A549 treated with GW870086 at 1 μM for 4 hours (cell line): ENCODE results near the gene PTCH2. TPM values are rescaled to one million over a fixed set of nuclear protein-coding genes. Genes with fewer than 3 reads are reported as not detected.

Experiments
- total RNA-seq: library from RNA; stranded (reverse); fragments of 200-300 nt; extraction: Qiagen RNA extraction; gene quantifications from 5 replicates; pipeline ENCODE4 v1.2.3, GENCODE V29; 2022; ENCODE audit warnings: low read depth

PTCH2 gene, protein sequence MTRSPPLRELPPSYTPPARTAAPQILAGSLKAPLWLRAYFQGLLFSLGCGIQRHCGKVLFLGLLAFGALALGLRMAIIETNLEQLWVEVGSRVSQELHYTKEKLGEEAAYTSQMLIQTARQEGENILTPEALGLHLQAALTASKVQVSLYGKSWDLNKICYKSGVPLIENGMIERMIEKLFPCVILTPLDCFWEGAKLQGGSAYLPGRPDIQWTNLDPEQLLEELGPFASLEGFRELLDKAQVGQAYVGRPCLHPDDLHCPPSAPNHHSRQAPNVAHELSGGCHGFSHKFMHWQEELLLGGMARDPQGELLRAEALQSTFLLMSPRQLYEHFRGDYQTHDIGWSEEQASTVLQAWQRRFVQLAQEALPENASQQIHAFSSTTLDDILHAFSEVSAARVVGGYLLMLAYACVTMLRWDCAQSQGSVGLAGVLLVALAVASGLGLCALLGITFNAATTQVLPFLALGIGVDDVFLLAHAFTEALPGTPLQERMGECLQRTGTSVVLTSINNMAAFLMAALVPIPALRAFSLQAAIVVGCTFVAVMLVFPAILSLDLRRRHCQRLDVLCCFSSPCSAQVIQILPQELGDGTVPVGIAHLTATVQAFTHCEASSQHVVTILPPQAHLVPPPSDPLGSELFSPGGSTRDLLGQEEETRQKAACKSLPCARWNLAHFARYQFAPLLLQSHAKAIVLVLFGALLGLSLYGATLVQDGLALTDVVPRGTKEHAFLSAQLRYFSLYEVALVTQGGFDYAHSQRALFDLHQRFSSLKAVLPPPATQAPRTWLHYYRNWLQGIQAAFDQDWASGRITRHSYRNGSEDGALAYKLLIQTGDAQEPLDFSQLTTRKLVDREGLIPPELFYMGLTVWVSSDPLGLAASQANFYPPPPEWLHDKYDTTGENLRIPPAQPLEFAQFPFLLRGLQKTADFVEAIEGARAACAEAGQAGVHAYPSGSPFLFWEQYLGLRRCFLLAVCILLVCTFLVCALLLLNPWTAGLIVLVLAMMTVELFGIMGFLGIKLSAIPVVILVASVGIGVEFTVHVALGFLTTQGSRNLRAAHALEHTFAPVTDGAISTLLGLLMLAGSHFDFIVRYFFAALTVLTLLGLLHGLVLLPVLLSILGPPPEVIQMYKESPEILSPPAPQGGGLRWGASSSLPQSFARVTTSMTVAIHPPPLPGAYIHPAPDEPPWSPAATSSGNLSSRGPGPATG
- total RNA-seq = 0.15 to 0.25 TPM (median 0.19 TPM) in 5 replicates

DNA sequence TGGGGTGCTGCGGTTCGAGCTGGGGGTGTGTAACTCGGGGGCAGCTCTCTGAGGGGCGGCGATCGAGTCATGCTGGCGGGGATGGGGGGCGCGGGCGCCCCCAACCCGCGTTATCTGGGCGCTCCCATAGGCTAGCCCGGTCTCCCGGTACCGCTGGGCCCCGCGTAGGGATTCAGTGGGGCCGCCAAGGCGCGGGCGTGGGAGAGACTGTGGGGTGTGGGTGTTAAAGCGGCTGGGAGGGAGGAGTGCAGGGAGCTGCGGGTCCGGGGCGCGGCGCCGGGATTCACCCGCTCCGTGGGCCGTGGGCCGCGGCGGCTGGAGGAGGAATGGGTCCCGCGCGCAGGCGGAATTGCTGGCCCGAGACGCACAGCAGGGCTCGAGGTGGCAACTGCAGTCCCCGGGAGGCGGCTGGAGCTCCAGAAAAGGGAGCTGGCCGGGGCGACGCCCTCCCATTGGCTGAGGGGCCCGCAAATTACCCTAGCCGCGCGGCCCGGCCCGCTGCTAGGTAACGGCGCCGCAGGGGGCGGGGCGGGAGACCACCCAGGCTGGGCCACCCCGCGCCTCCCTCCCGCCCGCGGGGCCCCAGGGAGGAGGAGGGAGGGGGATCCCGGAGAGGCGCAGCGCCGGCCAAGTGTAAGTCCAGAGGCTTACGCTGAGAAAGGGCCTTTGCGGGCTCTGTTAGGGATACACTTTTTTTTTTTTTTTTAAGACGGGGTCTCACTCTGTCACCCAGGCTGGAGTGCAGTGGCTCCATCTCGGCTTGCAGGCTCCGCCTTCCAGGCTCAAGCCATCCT, at the start of gene PTCH2:
TSS of gene PTCH2 (minus strand) at position 392 of the 794 bp plus-strand sequence. CDS start at position 71, 321 bp downstream.

DNA sequence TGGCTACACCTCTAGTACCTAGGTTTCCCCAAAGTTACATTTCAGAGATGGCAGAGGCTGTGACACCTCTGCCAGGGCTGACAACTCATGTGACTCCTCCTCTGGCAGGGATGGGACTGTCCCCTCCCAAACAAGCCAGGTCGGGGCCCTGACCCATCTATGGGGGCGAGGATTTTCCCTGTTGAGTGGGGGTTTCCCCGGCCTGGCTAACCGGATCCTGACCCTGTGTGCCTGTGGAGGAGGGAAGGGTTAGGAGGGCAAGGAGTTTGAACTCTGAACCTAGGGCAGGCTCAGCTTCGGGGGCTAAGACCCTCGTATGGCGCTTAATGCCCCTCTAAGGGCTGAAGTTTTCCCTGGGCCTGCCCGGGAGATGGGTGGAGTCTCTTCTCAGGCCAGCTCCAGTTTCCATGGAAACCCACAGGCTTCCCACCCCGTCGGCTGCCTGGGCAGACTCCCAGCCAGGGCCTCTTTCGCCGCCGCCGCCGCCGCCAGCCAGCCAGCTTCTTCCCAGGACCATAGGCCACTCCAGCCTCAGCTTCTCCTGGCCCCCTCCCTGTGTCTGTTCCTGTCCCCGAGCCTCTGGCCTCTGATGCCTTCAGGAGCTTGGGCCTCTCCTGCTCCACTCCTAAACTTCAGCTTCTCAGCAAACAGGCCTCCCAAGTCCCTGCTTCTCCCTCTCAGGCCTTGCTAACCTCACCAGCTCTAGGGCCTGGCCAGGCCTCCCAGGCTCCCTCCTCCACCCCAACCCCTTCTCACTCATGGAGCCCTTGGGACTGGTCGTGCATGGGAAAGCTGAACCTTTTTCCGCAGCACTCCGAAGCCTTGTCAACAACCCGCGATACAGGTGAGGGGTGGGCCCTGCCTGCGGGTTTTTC, 34.8 kb downstream of the PTCH2 start, which contains the start of gene BTBD19:
TSS of gene BTBD19 (plus strand) at position 461 of the 875 bp plus-strand sequence. CDS start at position 759, 298 bp downstream.

DNA sequence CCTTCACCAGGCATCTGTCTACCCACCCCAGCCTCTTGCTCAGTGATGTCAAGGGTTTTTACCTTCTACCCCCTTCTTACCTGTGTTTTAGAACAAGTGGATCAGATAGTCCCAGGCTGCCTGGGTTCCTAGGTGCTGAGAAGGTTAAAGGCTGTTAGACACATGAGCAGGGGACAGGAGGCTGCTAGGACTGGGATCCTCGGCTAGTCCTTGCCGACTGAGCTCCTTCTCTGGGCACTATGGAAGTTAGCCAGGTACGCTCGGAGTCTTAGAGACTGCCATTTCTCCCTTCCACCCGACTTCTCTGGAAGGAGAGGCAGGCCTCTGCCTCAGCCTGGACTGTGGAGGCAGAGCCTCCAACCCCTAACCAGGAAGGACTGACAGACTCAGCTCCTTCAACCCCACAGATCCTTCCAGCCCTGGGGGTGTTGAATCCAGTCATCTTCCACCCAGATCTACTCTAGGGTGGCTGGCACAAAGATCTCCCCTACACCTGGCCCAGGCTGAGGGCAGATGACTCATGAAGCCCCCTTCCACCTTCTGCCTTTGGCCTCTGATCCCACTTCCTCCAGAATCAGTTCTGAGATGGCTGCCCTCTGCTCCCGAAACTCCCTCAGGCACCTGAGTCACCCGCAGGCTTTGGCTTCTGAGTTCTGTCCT, 36.2 kb downstream of the PTCH2 start, which contains the start of gene DYNLT4:
TSS of gene DYNLT4 (minus strand) at position 648 of the 660 bp plus-strand sequence. CDS start 683 bp downstream, outside the sequence.

DNA sequence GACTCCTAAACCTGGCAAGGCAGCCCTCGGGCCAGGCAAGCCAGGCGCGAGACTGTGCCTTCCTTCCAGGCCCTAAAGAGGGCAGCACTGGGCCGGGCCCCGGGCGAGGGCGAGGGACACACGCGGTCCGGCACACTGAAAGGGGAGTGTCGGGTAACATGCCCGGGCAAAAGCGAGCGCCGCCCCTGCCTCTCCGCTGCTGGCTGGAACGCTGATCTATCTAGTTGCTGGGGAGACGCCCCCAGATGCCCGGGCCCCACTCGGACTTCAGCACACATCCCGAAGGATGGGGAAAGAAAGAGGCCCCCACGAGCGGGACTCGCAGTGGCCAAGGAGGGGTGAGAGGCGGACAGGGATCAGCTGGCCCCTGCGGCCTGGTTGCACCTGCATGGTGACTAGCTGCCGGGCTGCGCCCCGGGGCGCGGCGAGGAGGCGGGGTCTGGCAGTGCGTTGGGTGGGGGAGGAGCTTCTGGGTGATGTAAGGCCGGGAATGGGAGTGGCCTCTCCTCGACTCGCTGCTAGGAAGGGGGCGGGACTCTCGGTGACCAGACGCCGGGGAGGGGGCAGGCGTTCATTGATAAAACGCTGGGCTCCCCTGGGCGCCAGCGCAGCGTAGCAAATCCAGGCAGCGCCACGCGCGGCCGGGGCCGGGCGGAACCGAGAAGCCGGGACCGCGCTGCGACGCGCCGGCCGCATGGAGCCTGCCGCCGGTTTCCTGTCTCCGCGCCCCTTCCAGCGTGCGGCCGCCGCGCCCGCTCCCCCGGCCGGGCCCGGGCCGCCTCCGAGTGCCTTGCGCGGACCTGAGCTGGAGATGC, 43.1 kb downstream of the PTCH2 start, which contains the start of gene PLK3:
TSS of gene PLK3 (plus strand) at position 608 of the 815 bp plus-strand sequence. CDS start at position 695, 87 bp downstream.

DNA sequence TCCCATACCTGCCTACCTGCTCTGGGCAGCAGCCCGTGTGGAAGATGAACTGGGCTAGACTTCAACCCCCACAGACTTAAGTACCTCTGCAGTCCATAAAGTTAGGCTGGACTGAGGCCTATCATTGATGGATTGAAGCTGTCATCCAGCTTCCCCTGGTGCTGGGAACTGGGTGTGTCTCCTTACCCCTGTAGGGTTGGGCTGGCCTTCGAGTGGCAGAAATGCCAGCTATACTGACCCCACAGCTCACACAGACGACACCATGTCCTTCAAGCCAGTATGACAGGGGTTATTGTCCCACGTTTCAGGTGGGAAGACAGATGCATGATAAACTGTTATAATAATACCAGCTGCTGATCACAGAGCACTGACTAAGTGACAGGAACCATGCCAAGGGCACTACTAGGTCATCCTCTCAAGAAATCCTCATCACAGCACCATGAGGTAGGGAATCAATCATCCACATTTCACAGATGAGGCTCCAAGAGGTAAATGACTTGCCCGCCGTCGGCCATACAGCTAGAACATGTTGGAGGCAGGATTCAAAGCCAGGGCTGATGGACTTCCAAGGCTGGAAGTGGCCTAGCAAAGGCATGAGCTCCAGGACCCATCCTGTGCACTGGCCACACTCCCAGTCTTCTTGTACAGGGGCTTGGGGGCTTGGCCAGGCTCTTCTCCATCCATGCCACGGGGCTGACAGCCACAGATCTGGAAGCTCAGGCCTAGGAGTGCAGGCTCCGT, 54.8 kb downstream of the PTCH2 start, which contains the start of gene BEST4:
TSS of gene BEST4 (minus strand) at position 51 of the 741 bp plus-strand sequence. CDS start 465 bp downstream, outside the sequence.

DNA sequence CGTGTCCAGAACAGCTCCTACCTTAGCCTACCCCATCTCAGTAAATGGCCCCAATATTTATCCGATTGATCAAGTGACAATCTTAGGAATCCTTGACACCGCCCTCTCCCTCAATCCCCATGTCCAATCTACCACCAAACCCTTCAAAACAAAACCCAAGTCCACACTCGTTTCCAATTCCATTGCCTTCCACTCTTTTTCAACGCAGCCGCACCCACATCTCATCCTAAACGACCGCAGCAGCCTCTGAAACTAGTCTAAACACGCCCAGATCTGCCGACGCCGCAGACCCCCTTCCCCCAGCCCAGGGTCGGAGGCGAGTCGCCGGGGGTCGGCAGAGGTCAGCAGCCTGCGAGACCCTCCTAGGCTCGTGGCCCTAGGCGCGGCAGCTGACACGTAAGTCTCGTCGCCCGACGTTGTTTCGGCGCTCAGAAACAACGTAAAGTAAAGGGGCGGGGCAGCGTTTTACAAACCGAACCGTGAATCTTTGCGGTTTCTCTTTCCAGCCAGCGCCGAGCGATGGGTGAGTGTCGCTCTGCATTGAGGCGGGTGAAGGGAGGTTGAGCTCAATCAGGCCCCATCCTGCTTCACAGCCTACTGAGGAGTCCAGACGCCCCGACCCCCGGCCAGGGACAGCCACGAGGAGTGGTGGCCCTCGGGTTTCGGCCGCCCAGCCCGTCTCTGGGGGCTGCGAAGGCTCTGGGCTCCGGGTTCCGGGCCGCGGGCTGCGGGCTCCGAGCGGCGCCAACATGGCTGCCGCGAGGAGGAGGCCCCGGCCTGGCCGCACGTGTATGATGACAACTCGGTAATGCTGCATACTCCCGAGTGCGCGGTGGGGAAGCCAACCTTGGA, 67.7 kb downstream of the PTCH2 start, which contains the start of gene RPS8:
TSS of gene RPS8 (plus strand) at position 463 of the 852 bp plus-strand sequence. CDS start at position 520, 57 bp downstream.

Other genes with a start within 250 kb of the PTCH2 start
- 7.3 to 9.4 TPM (median 8.7 TPM) in 5 replicates for gene TMEM53, start 168.8 kb downstream of the PTCH2 start, total RNA-seq
- 0.38 to 1.1 TPM (median 0.54 TPM) in 5 replicates for gene ARMH1, start 168.5 kb downstream of the PTCH2 start, total RNA-seq
- gene RNU5D-1, start 112.1 kb downstream of the PTCH2 start, total RNA-seq = not detected in 5 replicates
- gene KIF2C, start 103.4 kb downstream of the PTCH2 start, total RNA-seq = 36.2 to 43.4 TPM (median 39.5 TPM) in 5 replicates
- gene RPS8, start 67.7 kb downstream of the PTCH2 start, total RNA-seq = 1,637 to 1,731 TPM (median 1,686 TPM) in 5 replicates
- gene BEST4, start 55.1 kb downstream of the PTCH2 start, total RNA-seq = 0.17 to 0.53 TPM (median 0.37 TPM) in 5 replicates
- gene PLK3, start 42.9 kb downstream of the PTCH2 start, total RNA-seq = 14.8 to 20.8 TPM (median 19.6 TPM) in 5 replicates
- gene DYNLT4, start 35.9 kb downstream of the PTCH2 start, total RNA-seq = 0.27 to 1.1 TPM (median 0.80 TPM) in 5 replicates
- 1.8 to 3.9 TPM (median 2.7 TPM) in 5 replicates for gene BTBD19, start 34.7 kb downstream of the PTCH2 start, total RNA-seq
- 17.2 to 19.8 TPM (median 18.6 TPM) in 5 replicates for gene EIF2B3, start 143.3 kb upstream of the PTCH2 start, total RNA-seq
- gene HECTD3, start 168.1 kb upstream of the PTCH2 start, total RNA-seq = 15.1 to 19.3 TPM (median 16.8 TPM) in 5 replicates
- 44.6 to 51.1 TPM (median 48.3 TPM) in 5 replicates for gene UROD, start 169.0 kb upstream of the PTCH2 start, total RNA-seq